ENCODE measurements around the gene PTRHD1.

Gene PTRHD1

DNA sequence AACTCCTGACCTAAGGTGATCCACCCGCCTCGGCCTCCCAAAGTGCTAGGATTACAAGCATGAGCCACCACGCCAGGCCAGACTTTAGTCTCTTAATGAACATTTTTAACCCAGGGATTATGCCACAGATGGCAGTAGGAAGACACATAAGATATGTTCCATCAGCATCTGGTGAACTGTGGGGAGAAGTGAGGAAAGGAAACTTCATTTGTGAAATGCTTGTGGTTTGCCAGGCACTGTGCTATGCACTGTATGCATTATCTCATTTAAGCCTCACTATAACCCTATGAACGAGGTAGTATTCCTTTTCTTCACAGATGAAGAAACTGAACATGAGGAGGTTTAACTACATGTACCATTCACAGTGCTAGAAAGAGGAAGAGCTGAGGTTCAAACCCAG is 29.3 kb downstream of the PTRHD1 start:
- no peak overlapping the region for H3K27ac Mint-ChIP-seq
- no peaks in the 10 kb centered on the region for H3K9me3 Mint-ChIP-seq
- H3K36me3 Mint-ChIP-seq, result peaks cover 97% of the 10 kb centered on the region
- DNase-seq (ENCODE audit: low spot score in 2 of 2), result no peak
- no peak overlapping the region for H3K4me3 Mint-ChIP-seq
- no peak for ATAC-seq
- H3K4me1 Mint-ChIP-seq, result peaks cover 10% of the 10 kb centered on the region

DNA sequence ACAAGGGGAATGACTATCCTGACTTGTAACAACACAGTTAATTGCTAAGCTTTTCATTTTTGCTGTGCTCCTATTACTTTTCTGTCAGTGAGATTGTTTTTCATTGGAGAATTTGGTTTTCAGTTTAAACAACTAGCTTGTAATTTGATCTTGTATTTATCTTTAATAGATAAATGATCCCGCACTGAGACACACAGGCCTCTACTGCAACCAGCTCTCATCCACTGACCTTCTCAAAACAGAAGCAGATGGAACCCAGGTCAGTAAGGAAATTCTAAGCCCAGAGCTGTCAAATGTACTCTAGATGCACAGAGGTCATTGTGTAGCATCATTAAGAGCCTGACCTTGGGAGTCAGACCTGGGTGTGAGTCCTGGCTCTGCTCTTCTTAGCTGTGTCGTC is 30.7 kb downstream of the PTRHD1 start:
- H3K9me3 Mint-ChIP-seq, result no peaks in the 10 kb centered on the region
- peaks cover 97% of the 10 kb centered on the region for H3K36me3 Mint-ChIP-seq
- ATAC-seq (no peak), DNase-seq (ENCODE audit: low spot score in 2 of 2) (no peak)
- H3K4me3 Mint-ChIP-seq, result no peak overlapping the region
- no peak overlapping the region for H3K27ac Mint-ChIP-seq
- H3K4me1 Mint-ChIP-seq, result peaks cover 10% of the 10 kb centered on the region

DNA sequence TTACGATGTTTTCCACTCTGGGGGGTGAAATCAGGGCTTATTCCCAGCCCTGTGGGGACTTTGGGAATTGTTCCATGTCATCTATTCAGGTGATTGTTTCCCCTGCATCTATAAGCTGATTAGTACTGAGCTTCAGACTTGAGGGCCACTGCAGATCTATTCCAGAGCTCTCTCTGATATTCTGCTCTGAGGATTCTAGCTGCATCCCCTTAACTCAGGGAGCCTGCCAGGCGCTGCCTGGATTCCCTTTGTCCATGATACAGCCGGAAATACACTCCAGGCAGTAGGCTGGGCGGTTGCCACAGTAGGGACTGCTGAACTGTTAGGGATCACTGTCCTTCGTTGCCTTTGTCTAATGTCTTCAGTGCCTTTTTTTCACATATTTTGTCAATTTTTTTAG is 31.3 kb downstream of the PTRHD1 start:
- no peak for DNase-seq (ENCODE audit: low spot score in 2 of 2)
- Mint-ChIP-seq H3K9me3 (no peaks in the 10 kb centered on the region), H3K4me3 (no peak overlapping the region), H3K27ac (no peak overlapping the region), H3K36me3 (peaks cover 90% of the 10 kb centered on the region), H3K4me1 (peaks cover 9% of the 10 kb centered on the region)
- no peak for ATAC-seq

DNA sequence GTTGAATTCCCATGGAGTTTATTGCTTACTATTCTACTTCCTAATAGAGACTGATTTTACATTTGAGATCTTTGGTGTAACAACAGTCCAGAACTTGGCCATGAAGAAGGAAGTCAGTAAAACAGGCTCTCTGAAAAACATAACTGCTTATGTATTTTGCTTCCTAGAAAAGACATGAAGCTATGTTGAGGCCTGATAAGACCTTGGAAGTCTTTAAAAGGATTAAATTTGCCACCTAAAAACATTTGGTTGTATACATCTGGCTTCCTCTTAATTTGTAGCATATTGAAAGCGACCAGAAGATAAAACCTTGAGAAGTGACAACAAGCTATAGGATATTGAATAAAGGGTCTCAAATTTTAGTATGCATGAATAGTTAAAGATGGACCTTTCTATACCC is 36.4 kb downstream of the PTRHD1 start:
- Mint-ChIP-seq H3K36me3 (peaks cover 48% of the 10 kb centered on the region), H3K27ac (no peak overlapping the region), H3K4me3 (no peak overlapping the region), H3K4me1 (no peaks in the 10 kb centered on the region), H3K9me3 (no peaks in the 10 kb centered on the region)
- DNase-seq (ENCODE audit: low spot score in 2 of 2) (no peak), ATAC-seq (no peak)

DNA sequence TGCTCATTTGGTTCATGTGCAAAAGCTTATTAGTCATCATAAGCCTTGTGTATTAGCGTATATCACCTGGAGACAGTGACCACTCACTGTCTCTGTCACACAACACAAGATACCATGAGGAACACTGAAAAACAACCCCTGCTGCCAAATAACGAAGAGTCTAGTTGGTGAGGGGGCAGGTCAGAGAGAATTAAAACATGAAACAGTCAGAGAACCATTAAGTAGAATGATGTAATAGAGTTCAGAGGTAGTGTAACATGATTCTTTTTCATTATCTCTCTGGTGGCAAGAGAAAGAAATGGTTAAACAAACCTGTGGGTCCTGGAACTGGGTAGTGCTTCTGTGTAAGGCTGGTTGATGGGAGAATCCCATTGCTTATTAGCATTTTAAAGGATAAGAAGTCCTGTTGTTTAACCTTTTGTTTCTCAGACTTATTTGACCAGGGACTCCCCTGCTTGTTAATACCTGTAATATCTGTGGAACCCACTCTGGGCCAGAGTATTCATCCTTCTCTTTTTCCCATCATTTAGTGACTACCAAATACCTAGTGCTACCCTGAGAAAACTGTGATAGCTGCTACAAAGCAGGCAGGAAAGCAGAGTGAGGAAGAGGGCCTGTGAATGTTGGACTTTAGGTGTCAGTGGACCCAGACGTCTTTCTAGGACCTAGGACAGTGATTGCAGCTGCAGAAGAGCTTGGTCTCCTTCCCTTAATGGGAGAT is 38.0 kb downstream of the PTRHD1 start:
- peaks cover 31% of the 10 kb centered on the region for H3K36me3 Mint-ChIP-seq
- no peaks in the 10 kb centered on the region for H3K9me3 Mint-ChIP-seq
- DNase-seq (ENCODE audit: low spot score in 2 of 2) (no peak), ATAC-seq (peak; percentile 74)
- no peak overlapping the region for H3K27ac Mint-ChIP-seq
- H3K4me3 Mint-ChIP-seq, result no peak overlapping the region
- no peaks in the 10 kb centered on the region for H3K4me1 Mint-ChIP-seq

DNA sequence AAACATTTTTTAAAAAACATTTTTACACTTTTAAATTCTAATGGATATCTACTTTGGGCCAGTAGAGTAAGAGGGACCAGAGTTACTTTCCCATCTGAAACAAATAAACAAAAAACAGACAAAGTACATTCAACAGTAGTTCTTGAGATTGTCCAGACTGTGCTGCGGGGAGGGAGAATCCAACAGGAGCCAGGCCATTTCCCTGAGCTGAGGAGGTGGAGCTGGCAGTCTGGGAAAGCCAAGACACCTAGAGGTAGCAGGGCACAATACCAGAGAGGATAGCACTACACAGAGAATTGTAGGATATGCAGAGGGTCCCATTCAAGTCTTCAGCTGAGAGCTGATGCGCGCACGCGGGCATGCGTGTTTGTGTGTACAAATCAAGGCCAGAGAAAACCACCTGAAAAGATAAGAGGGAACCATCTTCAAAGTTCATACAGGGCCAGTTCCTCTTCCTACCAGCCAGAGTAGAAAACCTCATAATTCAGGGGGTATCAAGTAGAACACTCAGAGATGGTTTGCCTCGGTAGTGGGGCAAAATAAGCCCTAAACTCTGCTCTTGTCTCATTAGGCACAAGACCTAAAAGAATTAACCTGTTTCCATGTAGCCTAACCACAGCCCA is 44.0 kb downstream of the PTRHD1 start:
- Mint-ChIP-seq H3K4me3 (no peak overlapping the region), H3K36me3 (peaks cover 40% of the 10 kb centered on the region), H3K27ac (peak overlapping the region; percentile 46), H3K4me1 (peaks cover 9% of the 10 kb centered on the region), H3K9me3 (no peaks in the 10 kb centered on the region)
- no peak for DNase-seq (ENCODE audit: low spot score in 2 of 2)
- ATAC-seq, result no peak

DNA sequence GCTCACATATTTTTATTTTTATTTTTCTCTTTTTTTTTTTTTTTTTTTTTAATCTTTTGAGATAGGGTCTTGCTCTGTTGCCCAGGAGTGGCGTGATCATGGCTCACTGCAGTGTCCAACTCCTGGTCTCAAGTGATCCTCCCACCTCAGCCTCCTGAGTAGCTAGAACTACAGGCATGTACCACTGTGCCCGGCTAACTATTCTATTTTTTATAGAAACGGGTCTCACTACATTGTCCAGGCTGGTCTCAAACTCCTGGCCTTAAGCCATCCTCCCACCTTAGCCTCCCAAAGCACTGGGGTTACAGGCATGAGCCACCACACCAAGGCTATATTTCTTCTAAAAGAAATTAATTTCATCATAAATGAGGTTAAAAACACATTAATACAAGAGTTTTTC is 45.9 kb downstream of the PTRHD1 start:
- DNase-seq (ENCODE audit: low spot score in 2 of 2) (no peak), ATAC-seq (no peak)
- Mint-ChIP-seq H3K27ac (no peak overlapping the region), H3K4me1 (peaks cover 9% of the 10 kb centered on the region), H3K9me3 (no peaks in the 10 kb centered on the region), H3K4me3 (no peak overlapping the region), H3K36me3 (peaks cover 57% of the 10 kb centered on the region)

DNA sequence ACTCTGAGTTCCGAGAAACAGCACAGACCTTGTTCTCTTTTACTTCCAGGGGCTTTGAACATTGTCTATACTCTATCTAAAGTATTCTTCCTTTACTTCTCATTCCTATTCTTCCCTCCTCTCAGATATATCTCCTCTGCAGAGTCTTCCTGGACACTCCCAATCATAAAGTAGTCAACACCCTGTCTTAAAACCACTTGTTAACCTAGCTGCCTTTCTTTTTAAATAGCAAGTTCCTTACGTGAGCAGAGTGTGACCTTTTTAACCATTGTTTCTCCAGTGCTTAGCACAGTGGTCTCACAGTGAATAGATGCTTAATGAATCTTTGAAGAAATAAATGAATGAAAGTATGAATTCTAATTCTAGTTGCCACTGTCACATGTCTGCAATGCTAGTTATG is 47.4 kb downstream of the PTRHD1 start:
- no peak for ATAC-seq
- H3K36me3 Mint-ChIP-seq, result peaks cover 63% of the 10 kb centered on the region
- no peak for DNase-seq (ENCODE audit: low spot score in 2 of 2)

DNA sequence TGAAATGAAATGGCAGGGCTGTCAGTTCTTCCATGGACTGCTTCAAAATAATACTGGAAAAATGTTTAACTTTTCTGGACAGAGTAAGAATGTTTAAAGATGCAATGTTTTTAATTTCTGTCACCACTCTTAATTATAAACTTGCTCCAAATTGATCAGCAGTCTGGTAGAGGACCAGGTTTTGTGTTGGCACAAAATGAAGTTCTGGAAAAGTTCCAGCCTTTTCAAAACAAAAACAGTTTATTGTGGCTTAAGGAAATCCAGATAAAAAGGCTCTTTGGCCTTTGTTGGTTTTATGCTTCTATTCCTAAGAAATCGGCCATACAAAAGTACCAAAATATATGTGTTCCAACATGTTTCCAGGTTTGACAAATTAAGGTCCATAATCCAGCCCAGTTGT is 48.8 kb downstream of the PTRHD1 start:
- DNase-seq (ENCODE audit: low spot score in 2 of 2) (no peak), ATAC-seq (no peak)
- Mint-ChIP-seq H3K27ac (no peak overlapping the region), H3K4me3 (no peak overlapping the region), H3K4me1 (peaks cover 10% of the 10 kb centered on the region), H3K9me3 (no peaks in the 10 kb centered on the region), H3K36me3 (peaks cover 63% of the 10 kb centered on the region)

More for the DNA sequence above, 47.4 kb downstream of the PTRHD1 start:
- H3K9me3 Mint-ChIP-seq, result no peaks in the 10 kb centered on the region
- H3K4me3 Mint-ChIP-seq, result no peak overlapping the region
- H3K27ac Mint-ChIP-seq, result peak overlapping the region; percentile 32
- peaks cover 9% of the 10 kb centered on the region for H3K4me1 Mint-ChIP-seq

DNA sequence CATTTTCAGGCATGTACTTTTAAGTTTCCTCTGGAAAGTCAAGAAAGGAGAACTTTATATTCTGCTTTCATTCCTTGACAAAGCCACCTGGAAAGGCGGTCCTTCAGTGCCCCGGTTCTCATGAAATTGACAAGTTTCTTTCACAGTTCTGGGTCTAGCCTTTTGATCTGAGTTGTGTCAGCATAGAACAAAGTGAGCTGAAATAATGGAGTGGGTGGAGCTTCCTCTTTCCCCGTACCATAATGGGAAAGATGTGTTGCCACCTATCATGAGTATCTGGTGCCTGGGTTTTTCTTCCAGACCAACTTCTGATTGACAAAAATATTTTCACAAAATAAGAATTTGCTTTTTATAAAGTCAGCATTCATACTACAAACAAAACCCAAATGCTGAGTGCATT is 49.3 kb downstream of the PTRHD1 start:
- no peak for DNase-seq (ENCODE audit: low spot score in 2 of 2)
- Mint-ChIP-seq H3K36me3 (peaks cover 59% of the 10 kb centered on the region), H3K4me3 (no peak overlapping the region), H3K9me3 (no peaks in the 10 kb centered on the region), H3K4me1 (peaks cover 15% of the 10 kb centered on the region), H3K27ac (no peak overlapping the region)
- no peak for ATAC-seq

DNA sequence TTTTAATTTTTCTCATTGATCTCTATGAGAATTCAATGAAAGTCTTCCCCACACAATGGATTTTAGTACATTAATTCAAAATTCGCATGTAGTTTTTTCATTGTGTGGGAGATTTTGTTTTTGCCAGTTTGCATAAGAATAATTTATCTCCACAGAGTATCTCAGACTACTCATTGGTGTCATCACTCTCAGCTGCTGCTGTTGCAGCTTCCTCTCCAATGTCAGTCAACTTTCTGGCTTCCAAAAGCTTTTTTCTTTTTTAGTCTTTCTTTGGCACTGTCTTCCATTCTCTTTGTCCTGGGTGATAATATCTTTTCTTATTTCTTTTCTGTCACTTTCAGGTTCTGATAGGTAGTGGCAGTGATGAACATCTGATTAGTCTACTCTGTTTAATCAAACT is 50.5 kb downstream of the PTRHD1 start:
- no peaks in the 10 kb centered on the region for H3K9me3 Mint-ChIP-seq
- no peak overlapping the region for H3K4me3 Mint-ChIP-seq

DNA sequence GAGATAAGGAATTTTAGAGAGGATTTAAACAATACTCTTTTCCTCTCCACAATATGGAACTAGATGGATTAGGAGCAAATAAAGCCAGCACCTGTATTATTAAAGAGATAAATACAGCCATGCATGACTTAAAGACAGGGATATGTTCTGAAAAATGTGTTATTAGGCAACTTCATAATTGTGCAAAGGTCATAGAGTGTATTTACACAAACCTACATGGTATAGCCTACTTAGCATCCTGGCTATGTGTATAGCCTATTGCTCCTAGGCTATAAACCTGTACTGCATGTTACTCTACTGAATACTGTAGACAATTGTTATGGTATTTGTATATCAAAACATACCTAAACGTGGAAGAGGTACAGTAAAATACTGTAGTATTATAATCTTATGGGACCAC is 53.0 kb downstream of the PTRHD1 start:
- Mint-ChIP-seq H3K4me1 (peaks cover 6% of the 10 kb centered on the region), H3K4me3 (no peak overlapping the region), H3K36me3 (peaks cover 30% of the 10 kb centered on the region), H3K9me3 (no peaks in the 10 kb centered on the region), H3K27ac (peak overlapping the region; percentile 46)
- no peak for DNase-seq (ENCODE audit: low spot score in 2 of 2)
- ATAC-seq, result no peak

More for the DNA sequence above, 50.5 kb downstream of the PTRHD1 start:
- peaks cover 48% of the 10 kb centered on the region for H3K36me3 Mint-ChIP-seq
- peak overlapping the region; percentile 46 for H3K27ac Mint-ChIP-seq
- ATAC-seq, result no peak
- no peak for DNase-seq (ENCODE audit: low spot score in 2 of 2)
- H3K4me1 Mint-ChIP-seq, result peaks cover 15% of the 10 kb centered on the region

All from stimulated activated effector memory CD8-positive, alpha-beta T cell treated with anti-CD3 and anti-CD28 coated beads, Interleukin-12 subunit alpha, Interleukin-12 subunit beta, amount 100 ng/mL, for 72 hours (primary cell).